HEK293T (cell line): ENCODE results near the gene STX18.

ENCODE experiments used
- ARNT ChIP-seq: fragments of 450-650 bp; IDR thresholded peaks from 2 replicates; pipeline ENCODE4 v1.6.1; 2017; ENCODE audit warnings: mild to moderate bottlenecking
- BHLHE40 ChIP-seq: fragments of 450-650 bp; IDR thresholded peaks from 2 replicates; pipeline ENCODE4 v1.6.1; 2016; ENCODE audit warnings: mild to moderate bottlenecking, moderate library complexity, borderline replicate concordance
- CTBP1 ChIP-seq: fragments of 450-650 bp; IDR thresholded peaks from 2 replicates; pipeline ENCODE4 v1.6.1; 2016; ENCODE audit warnings: borderline replicate concordance
- FOXA1 ChIP-seq: fragments of 450-650 bp; IDR thresholded peaks from 2 replicates; pipeline ENCODE4 v1.6.1; 2016; ENCODE audit warnings: mild to moderate bottlenecking
- FOXK2 ChIP-seq: fragments of 450-650 bp; IDR thresholded peaks from 2 replicates; pipeline ENCODE4 v1.6.1; 2016; ENCODE audit warnings: mild to moderate bottlenecking
- FOXM1 ChIP-seq: fragments of 450-650 bp; IDR thresholded peaks from 2 replicates; pipeline ENCODE4 v1.6.1; 2017; ENCODE audit warnings: mild to moderate bottlenecking, borderline replicate concordance
- NFRKB ChIP-seq: fragments of 450-650 bp; IDR thresholded peaks from 2 replicates; pipeline ENCODE4 v1.6.1; 2016; ENCODE audit warnings: mild to moderate bottlenecking, moderate library complexity
- SP1 ChIP-seq: fragments of 450-650 bp; IDR thresholded peaks from 2 replicates; pipeline ENCODE4 v1.6.1; 2017
- SUZ12 ChIP-seq: fragments of 450-650 bp; IDR thresholded peaks from 2 replicates; pipeline ENCODE4 v1.6.1; 2016; ENCODE audit warnings: mild to moderate bottlenecking
- ZNF384 ChIP-seq: fragments of 450-650 bp; IDR thresholded peaks from 2 replicates; pipeline ENCODE4 v1.6.1; 2016
- TF ChIP-seq, protein P1 (sequence below): fragments of 450-650 bp; IDR thresholded peaks from 2 replicates; pipeline ENCODE4 v1.6.1; 2016

DNA sequence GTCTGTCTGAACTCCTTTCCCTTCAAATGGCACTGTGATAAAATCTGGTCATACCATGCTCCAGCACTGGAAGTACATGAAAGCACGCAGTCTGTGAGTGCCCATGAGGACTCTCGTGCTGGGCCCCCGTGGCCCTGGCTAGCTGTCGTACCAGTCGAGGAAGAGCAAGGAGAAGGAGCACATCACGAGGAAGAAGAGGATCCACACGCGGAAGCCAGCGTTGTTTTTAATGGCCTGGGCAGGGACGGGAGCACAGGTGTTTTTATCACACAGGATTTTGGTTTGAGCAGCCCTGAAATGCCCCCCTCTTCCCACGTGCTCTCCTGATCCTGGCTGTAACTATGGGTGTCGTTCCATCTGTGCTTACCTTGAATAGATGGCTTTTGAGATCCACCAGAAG lies 122.0 kb downstream of the STX18 start:
- TF ChIP-seq SUZ12, result no peak
- no peak for TF ChIP-seq SP1
- no peak for TF ChIP-seq ZNF384
- no peak for TF ChIP-seq ARNT
- TF ChIP-seq FOXM1, result no peak
- TF ChIP-seq NFRKB, result no peak
- TF ChIP-seq, protein P1, sequence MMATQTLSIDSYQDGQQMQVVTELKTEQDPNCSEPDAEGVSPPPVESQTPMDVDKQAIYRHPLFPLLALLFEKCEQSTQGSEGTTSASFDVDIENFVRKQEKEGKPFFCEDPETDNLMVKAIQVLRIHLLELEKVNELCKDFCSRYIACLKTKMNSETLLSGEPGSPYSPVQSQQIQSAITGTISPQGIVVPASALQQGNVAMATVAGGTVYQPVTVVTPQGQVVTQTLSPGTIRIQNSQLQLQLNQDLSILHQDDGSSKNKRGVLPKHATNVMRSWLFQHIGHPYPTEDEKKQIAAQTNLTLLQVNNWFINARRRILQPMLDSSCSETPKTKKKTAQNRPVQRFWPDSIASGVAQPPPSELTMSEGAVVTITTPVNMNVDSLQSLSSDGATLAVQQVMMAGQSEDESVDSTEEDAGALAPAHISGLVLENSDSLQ, result no peak
- no peak for TF ChIP-seq FOXK2
- TF ChIP-seq BHLHE40, result no peak
- TF ChIP-seq FOXA1, result no peak
- TF ChIP-seq CTBP1, result no peak
